ENCODE measurements around the gene CELF6.
A peak's percentile ranks its signal among the peaks of the same experiment; 100 is the strongest.

DNA sequence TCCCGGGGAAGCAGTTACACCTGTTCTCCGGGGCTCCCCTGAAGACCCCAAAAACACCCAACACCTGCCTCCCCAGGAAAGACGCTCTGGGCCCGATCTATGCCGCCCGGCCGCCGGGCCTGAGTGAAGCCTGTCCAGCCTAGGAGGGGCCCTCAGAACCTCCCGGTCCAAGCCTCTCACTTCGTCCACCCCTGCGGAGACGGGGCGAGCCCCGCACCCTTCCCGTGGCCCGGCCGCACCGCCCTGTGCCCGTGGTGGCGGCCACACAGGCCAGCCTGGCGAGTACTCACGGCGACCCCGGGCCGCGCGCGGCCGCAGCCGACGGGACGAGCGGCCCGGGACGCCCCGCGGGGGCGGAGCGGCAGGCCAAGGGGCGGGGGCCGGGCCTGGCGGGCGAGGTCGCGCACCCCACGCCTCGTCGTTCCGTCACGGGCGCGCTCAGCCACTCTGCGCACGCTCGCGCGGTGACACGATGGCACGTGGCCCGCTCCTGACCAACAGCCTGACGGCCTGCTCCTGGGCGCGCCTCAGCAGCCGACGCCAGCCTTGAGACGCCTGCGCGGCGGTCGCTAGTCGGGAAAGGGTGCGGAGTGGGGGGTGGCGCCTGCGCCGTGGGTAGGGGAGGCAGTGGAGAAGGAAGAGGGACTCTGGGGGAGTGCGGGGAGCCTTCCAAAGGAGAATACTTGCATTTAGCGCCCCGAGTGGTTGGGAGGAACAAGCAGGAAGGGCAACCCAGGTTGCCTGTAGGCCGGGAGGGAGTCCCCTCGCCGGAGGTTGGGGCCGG, 47.6 kb downstream of the CELF6 start, which contains the start of gene PARP6:
- TF ChIP-seq, protein P1, sequence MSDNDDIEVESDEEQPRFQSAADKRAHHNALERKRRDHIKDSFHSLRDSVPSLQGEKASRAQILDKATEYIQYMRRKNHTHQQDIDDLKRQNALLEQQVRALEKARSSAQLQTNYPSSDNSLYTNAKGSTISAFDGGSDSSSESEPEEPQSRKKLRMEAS (IDR thresholded peaks at IDR 0.05): peak; percentile 33
- TF ChIP-seq TAF1 (conservative IDR thresholded peaks at IDR 0.05) (no peak), SP1 (IDR thresholded peaks at IDR 0.05) (peak; percentile 42), FOXA1 (IDR thresholded peaks at IDR 0.05) (no peak), GABPA (IDR thresholded peaks at IDR 0.05 in 1 of 2, conservative IDR thresholded peaks at IDR 0.05 in 1 of 2) (no peak), EGR1 (IDR thresholded peaks at IDR 0.05; ENCODE audit: low read depth in 2 of 2) (peak in 1 of 2 donors; percentile 43), RAD21 (IDR thresholded peaks at IDR 0.05) (peak in 1 of 2 donors; percentile 40), FOXA2 (IDR thresholded peaks at IDR 0.05) (no peak)
- TF ChIP-seq, protein P2, sequence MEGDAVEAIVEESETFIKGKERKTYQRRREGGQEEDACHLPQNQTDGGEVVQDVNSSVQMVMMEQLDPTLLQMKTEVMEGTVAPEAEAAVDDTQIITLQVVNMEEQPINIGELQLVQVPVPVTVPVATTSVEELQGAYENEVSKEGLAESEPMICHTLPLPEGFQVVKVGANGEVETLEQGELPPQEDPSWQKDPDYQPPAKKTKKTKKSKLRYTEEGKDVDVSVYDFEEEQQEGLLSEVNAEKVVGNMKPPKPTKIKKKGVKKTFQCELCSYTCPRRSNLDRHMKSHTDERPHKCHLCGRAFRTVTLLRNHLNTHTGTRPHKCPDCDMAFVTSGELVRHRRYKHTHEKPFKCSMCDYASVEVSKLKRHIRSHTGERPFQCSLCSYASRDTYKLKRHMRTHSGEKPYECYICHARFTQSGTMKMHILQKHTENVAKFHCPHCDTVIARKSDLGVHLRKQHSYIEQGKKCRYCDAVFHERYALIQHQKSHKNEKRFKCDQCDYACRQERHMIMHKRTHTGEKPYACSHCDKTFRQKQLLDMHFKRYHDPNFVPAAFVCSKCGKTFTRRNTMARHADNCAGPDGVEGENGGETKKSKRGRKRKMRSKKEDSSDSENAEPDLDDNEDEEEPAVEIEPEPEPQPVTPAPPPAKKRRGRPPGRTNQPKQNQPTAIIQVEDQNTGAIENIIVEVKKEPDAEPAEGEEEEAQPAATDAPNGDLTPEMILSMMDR (IDR thresholded peaks at IDR 0.05; ENCODE audit: low read depth, low read length, missing input control): peak; percentile 51
- TF ChIP-seq, protein P3, sequence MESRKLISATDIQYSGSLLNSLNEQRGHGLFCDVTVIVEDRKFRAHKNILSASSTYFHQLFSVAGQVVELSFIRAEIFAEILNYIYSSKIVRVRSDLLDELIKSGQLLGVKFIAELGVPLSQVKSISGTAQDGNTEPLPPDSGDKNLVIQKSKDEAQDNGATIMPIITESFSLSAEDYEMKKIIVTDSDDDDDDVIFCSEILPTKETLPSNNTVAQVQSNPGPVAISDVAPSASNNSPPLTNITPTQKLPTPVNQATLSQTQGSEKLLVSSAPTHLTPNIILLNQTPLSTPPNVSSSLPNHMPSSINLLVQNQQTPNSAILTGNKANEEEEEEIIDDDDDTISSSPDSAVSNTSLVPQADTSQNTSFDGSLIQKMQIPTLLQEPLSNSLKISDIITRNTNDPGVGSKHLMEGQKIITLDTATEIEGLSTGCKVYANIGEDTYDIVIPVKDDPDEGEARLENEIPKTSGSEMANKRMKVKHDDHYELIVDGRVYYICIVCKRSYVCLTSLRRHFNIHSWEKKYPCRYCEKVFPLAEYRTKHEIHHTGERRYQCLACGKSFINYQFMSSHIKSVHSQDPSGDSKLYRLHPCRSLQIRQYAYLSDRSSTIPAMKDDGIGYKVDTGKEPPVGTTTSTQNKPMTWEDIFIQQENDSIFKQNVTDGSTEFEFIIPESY (IDR thresholded peaks at IDR 0.05): peak; percentile 24
- TF ChIP-seq, protein P4, sequence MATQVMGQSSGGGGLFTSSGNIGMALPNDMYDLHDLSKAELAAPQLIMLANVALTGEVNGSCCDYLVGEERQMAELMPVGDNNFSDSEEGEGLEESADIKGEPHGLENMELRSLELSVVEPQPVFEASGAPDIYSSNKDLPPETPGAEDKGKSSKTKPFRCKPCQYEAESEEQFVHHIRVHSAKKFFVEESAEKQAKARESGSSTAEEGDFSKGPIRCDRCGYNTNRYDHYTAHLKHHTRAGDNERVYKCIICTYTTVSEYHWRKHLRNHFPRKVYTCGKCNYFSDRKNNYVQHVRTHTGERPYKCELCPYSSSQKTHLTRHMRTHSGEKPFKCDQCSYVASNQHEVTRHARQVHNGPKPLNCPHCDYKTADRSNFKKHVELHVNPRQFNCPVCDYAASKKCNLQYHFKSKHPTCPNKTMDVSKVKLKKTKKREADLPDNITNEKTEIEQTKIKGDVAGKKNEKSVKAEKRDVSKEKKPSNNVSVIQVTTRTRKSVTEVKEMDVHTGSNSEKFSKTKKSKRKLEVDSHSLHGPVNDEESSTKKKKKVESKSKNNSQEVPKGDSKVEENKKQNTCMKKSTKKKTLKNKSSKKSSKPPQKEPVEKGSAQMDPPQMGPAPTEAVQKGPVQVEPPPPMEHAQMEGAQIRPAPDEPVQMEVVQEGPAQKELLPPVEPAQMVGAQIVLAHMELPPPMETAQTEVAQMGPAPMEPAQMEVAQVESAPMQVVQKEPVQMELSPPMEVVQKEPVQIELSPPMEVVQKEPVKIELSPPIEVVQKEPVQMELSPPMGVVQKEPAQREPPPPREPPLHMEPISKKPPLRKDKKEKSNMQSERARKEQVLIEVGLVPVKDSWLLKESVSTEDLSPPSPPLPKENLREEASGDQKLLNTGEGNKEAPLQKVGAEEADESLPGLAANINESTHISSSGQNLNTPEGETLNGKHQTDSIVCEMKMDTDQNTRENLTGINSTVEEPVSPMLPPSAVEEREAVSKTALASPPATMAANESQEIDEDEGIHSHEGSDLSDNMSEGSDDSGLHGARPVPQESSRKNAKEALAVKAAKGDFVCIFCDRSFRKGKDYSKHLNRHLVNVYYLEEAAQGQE (IDR thresholded peaks at IDR 0.05): peak; percentile 47
